Measurements from ENCODE around the gene DUSP22.

DUSP22 gene

GRCh38 chr6:308768-309167, 16.5 kb downstream of the DUSP22 start:
- Histone ChIP-seq H3K4me2 (ENCODE audit: low read length, poor library complexity, severe bottlenecking) (no peak overlapping the region), H4K91ac (ENCODE audit: low read length) (no peak overlapping the region), H2BK120ac (ENCODE audit: low read depth, low read length) (no peak overlapping the region), H4K8ac (ENCODE audit: low read length) (no peak overlapping the region), H3K4ac (ENCODE audit: low read depth in 1 of 2, low read length in 2 of 2) (no peak overlapping the region), H3K14ac (ENCODE audit: low read length in 2 of 2) (no peak overlapping the region), H3K4me1 (ENCODE audit: control insufficient read depth, insufficient read depth, low read depth, low read length) (peaks cover 19% of the 10 kb centered on the region), H3K23ac (ENCODE audit: low read length in 2 of 2) (no peak overlapping the region), H3K36me3 (ENCODE audit: control insufficient read depth in 1 of 2, insufficient read depth in 2 of 2, low read depth in 1 of 2, low read length in 2 of 2) (peaks cover 7 to 13% of the 10 kb centered on the region in 2 experiments), H2BK15ac (ENCODE audit: low read depth, poor library complexity, severe bottlenecking) (no peak overlapping the region), H3K79me1 (replicated peaks; ENCODE audit: low read length, poor library complexity, severe bottlenecking) (peaks cover 28% of the 10 kb centered on the region), H3K9me3 (ENCODE audit: control insufficient read depth, low read length) (no peaks in the 10 kb centered on the region), H3K27ac (ENCODE audit: low read length, poor library complexity, severe bottlenecking) (no peak overlapping the region), H3K27me3 (ENCODE audit: control insufficient read depth in 1 of 2, insufficient read depth in 1 of 2, low read length in 2 of 2) (no peaks in the 10 kb centered on the region), H3K9ac (ENCODE audit: low read length) (no peak overlapping the region), H2AK5ac (ENCODE audit: low read length, severe bottlenecking) (no peak overlapping the region), H2AFZ (ENCODE audit: low read depth, low read length) (no peak overlapping the region), H3K4me3 (ENCODE audit: insufficient read depth in 1 of 2, low read depth in 1 of 2, low read length in 2 of 2) (no peak overlapping the region), H2BK5ac (ENCODE audit: low read depth, low read length, poor library complexity, severe bottlenecking) (no peak overlapping the region), H3K18ac (ENCODE audit: low read depth in 1 of 2, low read length in 2 of 2) (no peak overlapping the region), H2BK12ac (ENCODE audit: low read length in 2 of 2) (no peak overlapping the region)
- WGBS = 86% methylated on average over 8 of the region's 8 CpGs
- no peak for DNase-seq

DNA sequence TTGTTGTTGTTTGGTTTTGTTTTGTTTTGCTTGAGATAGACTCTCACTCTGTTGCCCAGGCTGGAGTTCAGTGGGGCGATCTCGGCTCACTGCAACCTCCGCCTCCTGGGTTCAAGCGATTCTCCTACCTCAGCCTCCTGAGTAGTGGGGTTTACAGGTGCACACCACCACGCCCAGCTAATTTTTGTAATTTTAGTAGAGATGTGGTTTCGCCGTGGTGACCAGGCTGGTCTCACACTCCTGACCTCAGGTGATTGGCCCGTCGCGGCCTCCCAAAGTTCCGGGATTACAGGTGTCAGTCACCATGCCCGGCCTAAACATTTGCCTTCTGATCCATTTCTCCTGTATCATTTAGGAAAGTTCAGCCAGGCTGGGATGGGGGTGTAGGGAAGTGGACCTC, 17.7 kb downstream of the DUSP22 start:
- Histone ChIP-seq H3K36me3 (ENCODE audit: control insufficient read depth in 1 of 2, insufficient read depth in 2 of 2, low read depth in 1 of 2, low read length in 2 of 2) (peaks cover 7 to 8% of the 10 kb centered on the region in 2 experiments), H3K79me1 (replicated peaks; ENCODE audit: low read length, poor library complexity, severe bottlenecking) (peaks cover 28% of the 10 kb centered on the region), H3K18ac (ENCODE audit: low read depth in 1 of 2, low read length in 2 of 2) (no peak overlapping the region), H4K8ac (ENCODE audit: low read length) (no peak overlapping the region), H3K27ac (ENCODE audit: low read length, poor library complexity, severe bottlenecking) (no peak overlapping the region), H4K91ac (ENCODE audit: low read length) (no peak overlapping the region), H3K23ac (ENCODE audit: low read length in 2 of 2) (no peak overlapping the region), H2BK12ac (ENCODE audit: low read length in 2 of 2) (no peak overlapping the region), H3K4me1 (ENCODE audit: control insufficient read depth, insufficient read depth, low read depth, low read length) (peaks cover 16% of the 10 kb centered on the region), H3K4me2 (ENCODE audit: low read length, poor library complexity, severe bottlenecking) (no peak overlapping the region), H2AFZ (ENCODE audit: low read depth, low read length) (no peak overlapping the region), H3K14ac (ENCODE audit: low read length in 2 of 2) (no peak overlapping the region), H2AK5ac (ENCODE audit: low read length, severe bottlenecking) (no peak overlapping the region), H3K27me3 (ENCODE audit: control insufficient read depth in 1 of 2, insufficient read depth in 1 of 2, low read length in 2 of 2) (no peaks in the 10 kb centered on the region), H2BK5ac (ENCODE audit: low read depth, low read length, poor library complexity, severe bottlenecking) (no peak overlapping the region), H3K4ac (ENCODE audit: low read depth in 1 of 2, low read length in 2 of 2) (no peak overlapping the region), H2BK120ac (ENCODE audit: low read depth, low read length) (no peak overlapping the region), H3K9me3 (ENCODE audit: control insufficient read depth, low read length) (no peaks in the 10 kb centered on the region), H2BK15ac (ENCODE audit: low read depth, poor library complexity, severe bottlenecking) (no peak overlapping the region), H3K9ac (ENCODE audit: low read length) (no peak overlapping the region), H3K4me3 (ENCODE audit: insufficient read depth in 1 of 2, low read depth in 1 of 2, low read length in 2 of 2) (no peak overlapping the region)
- WGBS = 90% methylated on average over 12 of the region's 12 CpGs
- no peak for DNase-seq

DNA sequence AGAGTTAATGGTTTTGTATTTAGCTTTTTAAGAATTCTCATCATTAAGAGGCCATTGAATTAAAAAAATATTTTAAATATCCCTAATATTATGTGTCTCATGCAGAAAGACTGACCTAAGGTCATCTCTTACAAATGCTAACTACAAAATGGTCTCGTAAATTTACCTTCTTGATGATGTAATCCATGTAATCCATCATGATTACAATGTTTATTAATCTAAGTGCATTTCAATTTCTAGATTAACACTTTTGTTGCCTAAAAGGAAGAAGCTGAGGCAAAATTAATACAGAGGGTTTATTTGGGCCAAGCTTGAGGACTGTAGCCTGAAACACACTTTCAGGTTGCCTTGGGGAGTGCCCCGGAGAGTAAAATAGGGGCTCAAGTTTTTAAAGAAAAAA, 18.4 kb downstream of the DUSP22 start:
- Histone ChIP-seq H3K9ac (ENCODE audit: low read length) (no peak overlapping the region), H3K14ac (ENCODE audit: low read length in 2 of 2) (no peak overlapping the region), H3K23ac (ENCODE audit: low read length in 2 of 2) (no peak overlapping the region), H3K36me3 (ENCODE audit: control insufficient read depth in 1 of 2, insufficient read depth in 2 of 2, low read depth in 1 of 2, low read length in 2 of 2) (peaks cover 6 to 8% of the 10 kb centered on the region in 2 experiments), H2BK120ac (ENCODE audit: low read depth, low read length) (no peak overlapping the region), H3K4me2 (ENCODE audit: low read length, poor library complexity, severe bottlenecking) (no peak overlapping the region), H3K79me1 (replicated peaks; ENCODE audit: low read length, poor library complexity, severe bottlenecking) (peaks cover 31% of the 10 kb centered on the region), H4K8ac (ENCODE audit: low read length) (no peak overlapping the region), H4K91ac (ENCODE audit: low read length) (no peak overlapping the region), H2AFZ (ENCODE audit: low read depth, low read length) (no peak overlapping the region), H2BK12ac (ENCODE audit: low read length in 2 of 2) (no peak overlapping the region), H3K9me3 (ENCODE audit: control insufficient read depth, low read length) (no peaks in the 10 kb centered on the region), H3K18ac (ENCODE audit: low read depth in 1 of 2, low read length in 2 of 2) (no peak overlapping the region), H3K4ac (ENCODE audit: low read depth in 1 of 2, low read length in 2 of 2) (no peak overlapping the region), H2BK5ac (ENCODE audit: low read depth, low read length, poor library complexity, severe bottlenecking) (no peak overlapping the region), H3K4me1 (ENCODE audit: control insufficient read depth, insufficient read depth, low read depth, low read length) (peaks cover 11% of the 10 kb centered on the region), H2AK5ac (ENCODE audit: low read length, severe bottlenecking) (no peak overlapping the region), H2BK15ac (ENCODE audit: low read depth, poor library complexity, severe bottlenecking) (no peak overlapping the region), H3K27ac (ENCODE audit: low read length, poor library complexity, severe bottlenecking) (no peak overlapping the region), H3K4me3 (ENCODE audit: insufficient read depth in 1 of 2, low read depth in 1 of 2, low read length in 2 of 2) (no peak overlapping the region), H3K27me3 (ENCODE audit: control insufficient read depth in 1 of 2, insufficient read depth in 1 of 2, low read length in 2 of 2) (no peaks in the 10 kb centered on the region)
- WGBS = 91% methylated on average over 1 of the region's 2 CpGs
- no peak for DNase-seq

GRCh38 chr6:311679-312220, 19.5 kb downstream of the DUSP22 start:
- H2BK5ac ChIP-seq (ENCODE audit: low read depth, low read length, poor library complexity, severe bottlenecking) = no peak overlapping the region
- H3K27ac ChIP-seq (ENCODE audit: low read length, poor library complexity, severe bottlenecking) = no peak overlapping the region
- H2BK120ac ChIP-seq (ENCODE audit: low read depth, low read length) = no peak overlapping the region
- H3K27me3 ChIP-seq (ENCODE audit: control insufficient read depth in 1 of 2, insufficient read depth in 1 of 2, low read length in 2 of 2) = no peaks in the 10 kb centered on the region
- H4K91ac ChIP-seq (ENCODE audit: low read length) = no peak overlapping the region
- no peak overlapping the region for H3K14ac ChIP-seq (ENCODE audit: low read length in 2 of 2)
- no peak overlapping the region for H2AFZ ChIP-seq (ENCODE audit: low read depth, low read length)
- H3K9ac ChIP-seq (ENCODE audit: low read length) = no peak overlapping the region
- no peak overlapping the region for H2AK5ac ChIP-seq (ENCODE audit: low read length, severe bottlenecking)
- H3K23ac ChIP-seq (ENCODE audit: low read length in 2 of 2) = no peak overlapping the region
- H3K18ac ChIP-seq (ENCODE audit: low read depth in 1 of 2, low read length in 2 of 2) = no peak overlapping the region
- peaks cover 4 to 8% of the 10 kb centered on the region in 2 experiments for H3K36me3 ChIP-seq (ENCODE audit: control insufficient read depth in 1 of 2, insufficient read depth in 2 of 2, low read depth in 1 of 2, low read length in 2 of 2)
- H3K79me1 ChIP-seq (replicated peaks; ENCODE audit: low read length, poor library complexity, severe bottlenecking) = peaks cover 29% of the 10 kb centered on the region
- no peaks in the 10 kb centered on the region for H3K9me3 ChIP-seq (ENCODE audit: control insufficient read depth, low read length)
- H3K4me1 ChIP-seq (ENCODE audit: control insufficient read depth, insufficient read depth, low read depth, low read length) = peaks cover 8% of the 10 kb centered on the region
- no peak for DNase-seq
- H3K4me2 ChIP-seq (ENCODE audit: low read length, poor library complexity, severe bottlenecking) = no peak overlapping the region
- 89% methylated on average over 17 of the region's 17 CpGs for WGBS
- no peak overlapping the region for H2BK12ac ChIP-seq (ENCODE audit: low read length in 2 of 2)
- no peak overlapping the region for H2BK15ac ChIP-seq (ENCODE audit: low read depth, poor library complexity, severe bottlenecking)
- H3K4ac ChIP-seq (ENCODE audit: low read depth in 1 of 2, low read length in 2 of 2) = no peak overlapping the region
- H3K4me3 ChIP-seq (ENCODE audit: insufficient read depth in 1 of 2, low read depth in 1 of 2, low read length in 2 of 2) = no peak overlapping the region
- no peak overlapping the region for H4K8ac ChIP-seq (ENCODE audit: low read length)
